ENCODE measurements around the gene BNIPL. TPM values are rescaled to one million over a fixed set of nuclear protein-coding genes. Genes with fewer than 3 reads are reported as not detected.
A peak's percentile ranks its signal among the peaks of the same experiment; 100 is the strongest.

Gene BNIPL
- total RNA-seq: 1 to 10 TPM in 1 of 2 donors, under 1 TPM in 1; 0.89 to 3.1 TPM

GRCh38 chr1:151036356-151036755 is at the start of gene BNIPL:
TSS of gene BNIPL (plus strand) at chr1:151036586. CDS start at chr1:151036726, 140 bp downstream.
- Mint-ChIP-seq H3K27ac (peak within 1 kb of the TSS; percentile 65 to 79), H3K36me3 (peaks cover 8 to 12% of the 10 kb centered on the region in 2 donors)
- DNase-seq (ENCODE audit: low spot score in 2 of 2): no peak

GRCh38 chr1:150987924-150988323 is 48.5 kb upstream of the BNIPL start:
- no peaks in the 10 kb centered on the region for H3K36me3 Mint-ChIP-seq
- ATAC-seq (no peak), DNase-seq (ENCODE audit: low spot score in 2 of 2) (no peak)
- no peaks in the 10 kb centered on the region for H3K9me3 Mint-ChIP-seq
- H3K27ac Mint-ChIP-seq: peak overlapping the region in 1 of 2 donors; percentile 31

More at GRCh38 chr1:151036356-151036755, at the start of gene BNIPL:
- H3K9me3 Mint-ChIP-seq: no peaks in the 10 kb centered on the region
- no peak for ATAC-seq

GRCh38 chr1:150992626-150993025 is 43.8 kb upstream of the BNIPL start:
- no peak overlapping the region for H3K27ac Mint-ChIP-seq
- no peaks in the 10 kb centered on the region for H3K36me3 Mint-ChIP-seq
- no peaks in the 10 kb centered on the region for H3K9me3 Mint-ChIP-seq
- DNase-seq (ENCODE audit: low spot score in 2 of 2) (no peak), ATAC-seq (no peak)

- H3K9me3 Mint-ChIP-seq: no peaks in the 10 kb centered on the region
- H3K27ac Mint-ChIP-seq: peak overlapping the region in 1 of 2 donors; percentile 46
- ATAC-seq: no peak
These were observed 42.1 kb upstream of the BNIPL start for GRCh38 chr1:150994248-150994647.

DNA sequence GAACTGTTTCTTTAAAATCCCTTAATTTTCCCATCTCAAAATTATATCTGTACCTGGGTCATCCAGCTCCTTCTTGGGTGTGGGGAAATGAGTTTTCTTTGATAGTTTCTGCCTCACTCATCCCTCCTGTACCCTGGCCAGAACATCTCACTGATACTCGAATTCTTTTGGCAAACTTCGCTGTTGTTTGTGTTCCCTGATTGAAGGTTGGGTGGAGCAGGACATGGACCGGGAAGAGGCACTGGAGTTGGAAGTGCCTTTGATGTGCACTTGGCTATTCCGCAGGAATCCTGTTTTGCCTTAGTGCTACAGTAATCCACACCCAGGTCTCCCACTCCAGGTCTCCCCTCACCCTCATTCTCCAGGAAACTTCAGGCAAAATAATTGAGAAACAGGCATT is 40.9 kb upstream of the BNIPL start:
- H3K9me3 Mint-ChIP-seq: no peaks in the 10 kb centered on the region
- no peaks in the 10 kb centered on the region for H3K36me3 Mint-ChIP-seq
- H3K27ac Mint-ChIP-seq: peak overlapping the region in 1 of 2 donors; percentile 72
- ATAC-seq (no peak), DNase-seq (ENCODE audit: low spot score in 2 of 2) (no peak)

More at GRCh38 chr1:150994248-150994647, 42.1 kb upstream of the BNIPL start:
- no peaks in the 10 kb centered on the region for H3K36me3 Mint-ChIP-seq
- DNase-seq (ENCODE audit: low spot score in 2 of 2): no peak

- DNase-seq (ENCODE audit: low spot score in 2 of 2) (peak in 1 of 2 donors; percentile 40), ATAC-seq (peak in 1 of 2 donors; percentile 32)
- H3K9me3 Mint-ChIP-seq: no peaks in the 10 kb centered on the region
- no peaks in the 10 kb centered on the region for H3K36me3 Mint-ChIP-seq
- no peak overlapping the region for H3K27ac Mint-ChIP-seq
These were observed 40.5 kb upstream of the BNIPL start for GRCh38 chr1:150995896-150996295.

DNA sequence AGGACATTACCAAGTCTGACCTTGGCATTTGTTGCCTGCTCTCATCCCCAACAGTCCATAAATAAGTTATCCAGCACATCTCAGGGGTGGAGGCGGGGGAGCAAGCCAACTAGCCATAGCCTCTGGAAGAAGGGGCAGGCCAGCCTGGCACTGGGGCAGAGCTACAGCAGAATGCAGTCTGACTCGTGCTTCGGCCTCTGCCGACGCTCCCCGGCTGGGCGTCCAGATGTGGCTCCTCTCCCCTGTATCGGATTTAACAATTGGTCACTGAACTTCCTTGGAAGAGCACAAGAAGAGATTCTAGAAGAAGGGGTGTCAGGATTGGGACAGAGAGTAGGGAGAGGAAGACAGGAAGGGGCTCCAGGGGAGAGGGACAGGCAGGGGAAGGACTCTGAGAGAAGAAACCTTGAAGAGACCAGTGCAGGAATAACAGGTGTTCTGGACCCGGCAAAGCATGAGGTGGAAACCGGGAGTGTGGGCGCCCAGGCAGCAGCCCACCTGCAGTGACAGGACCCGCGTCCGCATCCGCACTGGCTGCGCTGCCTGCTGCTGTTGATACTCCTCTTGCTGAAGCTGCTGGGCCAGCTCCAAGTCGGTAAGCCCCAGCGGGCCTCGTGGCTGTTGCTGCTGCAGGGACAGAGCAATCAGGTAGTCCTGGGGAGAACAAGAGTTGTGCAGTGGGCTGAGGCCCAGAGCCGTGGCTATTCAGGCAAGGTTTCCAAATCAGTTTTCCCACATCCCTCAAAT is 39.1 kb upstream of the BNIPL start:
- no peak for DNase-seq (ENCODE audit: low spot score in 2 of 2)
- ATAC-seq: no peak
- peak overlapping the region in 1 of 2 donors; percentile 15 for H3K27ac Mint-ChIP-seq
- peaks cover 6 to 8% of the 10 kb centered on the region in 2 donors for H3K36me3 Mint-ChIP-seq
- H3K9me3 Mint-ChIP-seq: no peaks in the 10 kb centered on the region

GRCh38 chr1:150997949-150998348 is 38.4 kb upstream of the BNIPL start:
- H3K9me3 Mint-ChIP-seq: no peaks in the 10 kb centered on the region
- no peak overlapping the region for H3K27ac Mint-ChIP-seq
- H3K36me3 Mint-ChIP-seq: peaks cover 6 to 8% of the 10 kb centered on the region in 2 donors
- no peak for ATAC-seq
- DNase-seq (ENCODE audit: low spot score in 2 of 2): no peak

- H3K27ac Mint-ChIP-seq: peak overlapping the region in 1 of 2 donors; percentile 60
- DNase-seq (ENCODE audit: low spot score in 2 of 2): no peak
- peaks cover 6 to 8% of the 10 kb centered on the region in 2 donors for H3K36me3 Mint-ChIP-seq
- no peaks in the 10 kb centered on the region for H3K9me3 Mint-ChIP-seq
- peak; percentile 58 to 76 for ATAC-seq
These were observed 37.2 kb upstream of the BNIPL start for GRCh38 chr1:150999051-150999674.

GRCh38 chr1:150999926-151000325 is 36.5 kb upstream of the BNIPL start:
- no peak for DNase-seq (ENCODE audit: low spot score in 2 of 2)
- no peak overlapping the region for H3K27ac Mint-ChIP-seq
- ATAC-seq: no peak
- H3K9me3 Mint-ChIP-seq: no peaks in the 10 kb centered on the region
- peaks cover 6 to 8% of the 10 kb centered on the region in 2 donors for H3K36me3 Mint-ChIP-seq

- peaks cover 6 to 10% of the 10 kb centered on the region in 2 donors for H3K36me3 Mint-ChIP-seq
- no peaks in the 10 kb centered on the region for H3K9me3 Mint-ChIP-seq
- ATAC-seq (no peak), DNase-seq (ENCODE audit: low spot score in 2 of 2) (no peak)
- H3K27ac Mint-ChIP-seq: peak overlapping the region in 1 of 2 donors; percentile 65
These were observed 36.0 kb upstream of the BNIPL start for GRCh38 chr1:151000408-151000807.

- Mint-ChIP-seq H3K27ac (peak overlapping the region in 1 of 2 donors; percentile 93), H3K9me3 (no peaks in the 10 kb centered on the region), H3K36me3 (peaks cover 12 to 22% of the 10 kb centered on the region in 2 donors)
- no peak for ATAC-seq
- DNase-seq (ENCODE audit: low spot score in 2 of 2): no peak
These were observed 34.8 kb upstream of the BNIPL start for GRCh38 chr1:151001602-151002001.

GRCh38 chr1:151002051-151002450 is 34.3 kb upstream of the BNIPL start:
- Mint-ChIP-seq H3K27ac (peak overlapping the region; percentile 6 to 97), H3K36me3 (peaks cover 12 to 25% of the 10 kb centered on the region in 2 donors)

GRCh38 chr1:151002611-151003010 is 33.8 kb upstream of the BNIPL start:
- Mint-ChIP-seq H3K9me3 (no peaks in the 10 kb centered on the region), H3K36me3 (peaks cover 12 to 25% of the 10 kb centered on the region in 2 donors), H3K27ac (peak overlapping the region; percentile 88 to 97)
- DNase-seq (ENCODE audit: low spot score in 2 of 2): no peak
- ATAC-seq: no peak

More at GRCh38 chr1:151002051-151002450, 34.3 kb upstream of the BNIPL start:
- H3K9me3 Mint-ChIP-seq: no peaks in the 10 kb centered on the region
- ATAC-seq: no peak
- DNase-seq (ENCODE audit: low spot score in 2 of 2): no peak

DNA sequence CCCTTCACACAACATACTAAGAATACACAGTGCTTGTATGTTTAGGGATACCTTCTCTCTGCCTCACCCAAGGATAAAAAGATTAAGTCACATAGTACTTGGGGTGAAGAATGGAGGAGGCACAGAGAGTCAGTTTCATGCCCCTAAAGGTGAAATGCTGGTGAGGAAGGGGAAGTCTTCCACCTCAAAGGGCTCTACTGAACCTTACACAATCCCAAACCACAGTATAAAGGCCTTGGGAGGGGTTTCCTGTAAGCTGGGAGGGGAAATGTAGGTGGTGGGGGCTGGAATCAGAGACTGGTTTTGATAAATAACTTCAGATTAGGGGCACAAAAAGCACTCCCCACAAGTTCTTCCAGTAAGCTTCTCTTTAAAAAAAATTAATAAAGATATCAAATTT is 33.2 kb upstream of the BNIPL start:
- Mint-ChIP-seq H3K27ac (peak overlapping the region; percentile 88 to 97), H3K9me3 (no peaks in the 10 kb centered on the region), H3K36me3 (peaks cover 12 to 25% of the 10 kb centered on the region in 2 donors)
- DNase-seq (ENCODE audit: low spot score in 2 of 2) (no peak), ATAC-seq (no peak)

GRCh38 chr1:151005729-151006319 is 30.6 kb upstream of the BNIPL start:
- ATAC-seq (peak in 1 of 2 donors; percentile 1), DNase-seq (ENCODE audit: low spot score in 2 of 2) (no peak)
- H3K36me3 Mint-ChIP-seq: peaks cover 16 to 30% of the 10 kb centered on the region in 2 donors
- H3K9me3 Mint-ChIP-seq: no peaks in the 10 kb centered on the region
- H3K27ac Mint-ChIP-seq: peak overlapping the region; percentile 97 to 99

Measured in activated naive CD4-positive, alpha-beta T cell treated with anti-CD3 and anti-CD28 coated beads, Interleukin-2, amount 50 U/mL, for 72 hours (primary cell).